Stimulated activated CD4-positive, alpha-beta T cell treated with anti-CD3 and anti-CD28 coated beads, Interleukin-12 subunit alpha, Interleukin-12 subunit beta, amount 100 ng/mL, for 24 hours (primary cell): ENCODE data around the gene TRPC4.
"Not testable (repeated sequence)": the region's sequence is repeated elsewhere in the genome, so short reads cannot be mapped to it uniquely, and the experiment has no call there.

ENCODE experiments used
- DNase-seq, 2 experiments: peaks; one replicate each; pipeline ENCODE4 v3.0.0-alpha.2; 2020; ENCODE audit warnings: low read depth in 2 of 2

The TRPC4 gene

GRCh38 chr13:37833411-37833810 lies 36.2 kb downstream of the TRPC4 start:
- DNase-seq = no peak

GRCh38 chr13:37816276-37816675 lies 53.3 kb downstream of the TRPC4 start:
- DNase-seq = no peak

GRCh38 chr13:37811441-37811840 lies 58.1 kb downstream of the TRPC4 start:
- no peak for DNase-seq

GRCh38 chr13:37806666-37807065 lies 62.9 kb downstream of the TRPC4 start:
- no peak for DNase-seq

GRCh38 chr13:37797631-37798030 lies 71.9 kb downstream of the TRPC4 start:
- DNase-seq = no peak

- not testable (repeated sequence) for DNase-seq
Observed at GRCh38 chr13:37796795-37797194, 72.8 kb downstream of the TRPC4 start.

- DNase-seq = no peak
Observed at GRCh38 chr13:37795326-37795725, 74.2 kb downstream of the TRPC4 start.

- no peak for DNase-seq
Observed at GRCh38 chr13:37791699-37792098, 77.9 kb downstream of the TRPC4 start.

- DNase-seq = no peak
Observed at GRCh38 chr13:37788346-37788745, 81.2 kb downstream of the TRPC4 start.

GRCh38 chr13:37777676-37778075 lies 91.9 kb downstream of the TRPC4 start:
- no peak for DNase-seq

GRCh38 chr13:37775871-37776270 lies 93.7 kb downstream of the TRPC4 start:
- DNase-seq = no peak

- DNase-seq = no peak
Observed at GRCh38 chr13:37772644-37773043, 96.9 kb downstream of the TRPC4 start.

GRCh38 chr13:37769545-37769944 lies 100.0 kb downstream of the TRPC4 start:
- no peak for DNase-seq

GRCh38 chr13:37769078-37769477 lies 100.5 kb downstream of the TRPC4 start:
- no peak for DNase-seq

- DNase-seq = no peak
Observed at GRCh38 chr13:37766502-37766901, 103.1 kb downstream of the TRPC4 start.

- no peak for DNase-seq
Observed at GRCh38 chr13:37755349-37755748, 114.2 kb downstream of the TRPC4 start.

GRCh38 chr13:37753776-37754175 lies 115.8 kb downstream of the TRPC4 start:
- DNase-seq = no peak

GRCh38 chr13:37752146-37752545 lies 117.4 kb downstream of the TRPC4 start:
- no peak for DNase-seq

GRCh38 chr13:37751025-37751424 lies 118.5 kb downstream of the TRPC4 start:
- DNase-seq = no peak

- DNase-seq = no peak
Observed at GRCh38 chr13:37748913-37749312, 120.7 kb downstream of the TRPC4 start.

- DNase-seq = no peak
Observed at GRCh38 chr13:37747071-37747612, 122.4 kb downstream of the TRPC4 start.

- DNase-seq = no peak
Observed at GRCh38 chr13:37741536-37741935, 128.0 kb downstream of the TRPC4 start.

GRCh38 chr13:37736045-37736444 lies 133.5 kb downstream of the TRPC4 start:
- no peak for DNase-seq

- DNase-seq = no peak
Observed at GRCh38 chr13:37735293-37735692, 134.3 kb downstream of the TRPC4 start.
